ENCODE measurements around the gene BMP2K.

The BMP2K gene

DNA sequence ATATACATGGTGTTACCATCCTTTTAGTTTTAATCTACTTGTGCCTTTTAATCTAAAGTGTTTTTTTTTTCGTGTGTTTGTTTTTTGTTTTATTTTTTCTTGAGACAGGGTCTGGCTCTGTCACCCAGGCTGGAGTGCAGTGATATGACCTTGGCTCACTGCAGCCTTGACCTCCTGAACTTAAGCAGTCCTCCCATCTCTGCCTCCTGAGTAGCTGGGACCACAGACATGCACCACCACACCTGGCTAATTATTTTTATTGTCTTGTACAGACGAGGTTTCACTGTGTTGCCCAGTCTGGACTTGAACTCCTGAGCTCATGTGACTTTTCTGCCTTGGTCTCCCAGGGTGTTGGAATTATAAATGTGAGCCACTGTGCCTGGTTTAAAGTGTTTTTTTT lies 33.1 kb downstream of the BMP2K start:
- H3K27ac ChIP-seq = no peak overlapping the region
- no peaks in the 10 kb centered on the region for H3K9me3 ChIP-seq (ENCODE audit: severe bottlenecking)

DNA sequence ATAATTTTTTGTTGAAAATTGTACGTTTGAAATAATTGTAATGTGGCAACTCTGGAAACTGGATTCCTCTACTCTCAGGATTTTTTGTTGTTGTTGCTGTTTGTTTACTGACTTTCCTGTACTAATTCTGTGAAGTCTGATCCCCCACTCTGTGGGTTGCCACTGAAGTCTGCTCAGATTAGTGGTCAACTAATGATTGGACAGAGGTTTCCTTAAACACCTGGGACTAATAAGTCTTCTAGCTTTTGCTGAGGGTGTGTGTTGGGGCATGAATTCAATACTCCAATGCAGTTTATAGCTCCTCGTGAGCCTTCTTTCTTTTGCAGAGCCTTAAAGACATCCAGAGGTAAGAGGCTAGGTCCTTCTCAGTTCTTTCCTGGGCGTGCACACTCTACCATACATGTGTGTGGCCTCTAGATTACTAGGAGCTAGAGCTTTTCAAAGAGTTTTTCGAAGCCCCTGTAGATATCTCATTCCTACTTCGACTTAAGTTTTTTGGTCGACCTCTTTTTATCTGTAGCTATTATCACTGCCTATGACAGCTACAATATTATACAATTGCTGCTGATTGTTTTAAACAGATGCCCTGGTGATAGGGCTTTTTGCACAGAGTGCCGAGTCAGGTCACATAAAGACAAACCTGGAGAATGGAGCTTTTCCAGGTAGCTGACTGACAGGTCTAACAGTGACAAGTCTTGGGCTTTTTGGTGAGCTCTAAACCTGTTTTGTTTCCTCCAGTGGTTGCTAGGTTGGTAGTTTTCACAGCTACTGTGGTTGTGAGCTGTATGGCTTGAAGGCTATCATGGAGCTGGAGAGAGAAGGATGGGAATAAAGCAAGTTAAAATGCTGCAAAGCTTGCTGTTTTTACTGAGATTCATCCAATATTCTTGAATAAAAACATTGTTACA lies 34.0 kb downstream of the BMP2K start:
- Histone ChIP-seq H3K27ac (no peak overlapping the region), H3K4me3 (ENCODE audit: low read depth, low read length) (no peak overlapping the region), H3K27me3 (ENCODE audit: insufficient read depth, low read depth, severe bottlenecking) (no peaks in the 10 kb centered on the region), H3K36me3 (no peaks in the 10 kb centered on the region), H3K9me3 (ENCODE audit: severe bottlenecking) (no peaks in the 10 kb centered on the region)
- DNase-seq = no peak
- TF ChIP-seq, protein P1, sequence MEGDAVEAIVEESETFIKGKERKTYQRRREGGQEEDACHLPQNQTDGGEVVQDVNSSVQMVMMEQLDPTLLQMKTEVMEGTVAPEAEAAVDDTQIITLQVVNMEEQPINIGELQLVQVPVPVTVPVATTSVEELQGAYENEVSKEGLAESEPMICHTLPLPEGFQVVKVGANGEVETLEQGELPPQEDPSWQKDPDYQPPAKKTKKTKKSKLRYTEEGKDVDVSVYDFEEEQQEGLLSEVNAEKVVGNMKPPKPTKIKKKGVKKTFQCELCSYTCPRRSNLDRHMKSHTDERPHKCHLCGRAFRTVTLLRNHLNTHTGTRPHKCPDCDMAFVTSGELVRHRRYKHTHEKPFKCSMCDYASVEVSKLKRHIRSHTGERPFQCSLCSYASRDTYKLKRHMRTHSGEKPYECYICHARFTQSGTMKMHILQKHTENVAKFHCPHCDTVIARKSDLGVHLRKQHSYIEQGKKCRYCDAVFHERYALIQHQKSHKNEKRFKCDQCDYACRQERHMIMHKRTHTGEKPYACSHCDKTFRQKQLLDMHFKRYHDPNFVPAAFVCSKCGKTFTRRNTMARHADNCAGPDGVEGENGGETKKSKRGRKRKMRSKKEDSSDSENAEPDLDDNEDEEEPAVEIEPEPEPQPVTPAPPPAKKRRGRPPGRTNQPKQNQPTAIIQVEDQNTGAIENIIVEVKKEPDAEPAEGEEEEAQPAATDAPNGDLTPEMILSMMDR (IDR thresholded peaks at IDR 0.05; ENCODE audit: low read depth, low read length) = no peak

More for the DNA sequence above, 33.1 kb downstream of the BMP2K start:
- H3K27me3 ChIP-seq (ENCODE audit: insufficient read depth, low read depth, severe bottlenecking) = no peaks in the 10 kb centered on the region
- DNase-seq = no peak
- H3K4me3 ChIP-seq (ENCODE audit: low read depth, low read length) = no peak overlapping the region
- H3K36me3 ChIP-seq = no peaks in the 10 kb centered on the region
- TF ChIP-seq, protein P1 (IDR thresholded peaks at IDR 0.05; ENCODE audit: low read depth, low read length) = no peak

DNA sequence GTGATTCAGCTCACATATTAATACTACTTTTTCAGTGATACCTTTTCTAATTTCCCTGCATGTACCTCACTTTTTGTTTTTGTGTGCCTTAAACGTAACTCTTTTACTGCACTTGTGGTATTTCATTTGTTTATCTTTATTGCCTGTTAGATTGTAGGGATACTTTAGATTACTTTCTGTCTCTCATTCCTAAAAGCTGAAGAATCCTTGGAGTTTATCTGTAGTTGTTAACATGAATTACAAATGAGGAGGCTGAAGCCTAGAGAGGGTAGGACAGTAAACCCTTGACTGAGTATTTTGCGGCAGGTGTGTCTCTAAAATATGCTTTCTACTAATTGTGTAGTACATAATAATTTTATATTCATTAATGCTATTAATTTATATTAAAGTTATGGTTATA lies 34.9 kb downstream of the BMP2K start:
- no peak for DNase-seq
- Histone ChIP-seq H3K27ac (no peak overlapping the region), H3K36me3 (no peaks in the 10 kb centered on the region), H3K4me3 (ENCODE audit: low read depth, low read length) (no peak overlapping the region), H3K9me3 (ENCODE audit: severe bottlenecking) (no peaks in the 10 kb centered on the region), H3K27me3 (ENCODE audit: insufficient read depth, low read depth, severe bottlenecking) (no peaks in the 10 kb centered on the region)
- TF ChIP-seq, protein P1 (IDR thresholded peaks at IDR 0.05; ENCODE audit: low read depth, low read length) = no peak

DNA sequence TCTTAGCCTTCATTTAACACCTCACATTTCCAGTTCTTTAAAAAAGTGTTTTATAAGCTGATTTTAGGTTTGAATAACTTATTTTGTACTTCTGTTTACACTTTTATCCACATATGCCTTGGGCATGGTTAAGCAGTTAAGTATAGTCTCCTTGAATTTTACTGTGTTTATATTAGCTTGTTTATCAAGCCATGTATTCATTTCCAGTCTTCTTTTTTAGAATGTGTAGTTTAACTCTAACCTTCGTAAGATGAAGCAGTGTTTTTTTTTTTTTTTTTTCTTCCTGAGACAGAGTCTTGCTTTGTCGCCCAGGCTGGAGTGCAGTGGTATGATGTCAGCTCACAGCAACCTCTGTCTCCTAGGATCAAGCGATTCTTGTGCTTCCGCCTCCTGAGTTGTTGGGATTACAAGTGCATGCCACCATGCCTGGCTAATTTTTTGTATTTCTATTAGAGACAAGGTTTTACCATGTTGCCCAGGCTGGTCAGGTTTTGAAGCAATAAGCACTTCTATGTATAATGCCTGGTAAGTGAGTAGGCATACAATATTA lies 42.5 kb downstream of the BMP2K start:
- no peaks in the 10 kb centered on the region for H3K36me3 ChIP-seq
- DNase-seq = no peak
- TF ChIP-seq, protein P1 (IDR thresholded peaks at IDR 0.05; ENCODE audit: low read depth, low read length) = no peak
- no peaks in the 10 kb centered on the region for H3K9me3 ChIP-seq (ENCODE audit: severe bottlenecking)
- no peaks in the 10 kb centered on the region for H3K27me3 ChIP-seq (ENCODE audit: insufficient read depth, low read depth, severe bottlenecking)
- H3K4me3 ChIP-seq (ENCODE audit: low read depth, low read length) = no peak overlapping the region
- no peak overlapping the region for H3K27ac ChIP-seq

DNA sequence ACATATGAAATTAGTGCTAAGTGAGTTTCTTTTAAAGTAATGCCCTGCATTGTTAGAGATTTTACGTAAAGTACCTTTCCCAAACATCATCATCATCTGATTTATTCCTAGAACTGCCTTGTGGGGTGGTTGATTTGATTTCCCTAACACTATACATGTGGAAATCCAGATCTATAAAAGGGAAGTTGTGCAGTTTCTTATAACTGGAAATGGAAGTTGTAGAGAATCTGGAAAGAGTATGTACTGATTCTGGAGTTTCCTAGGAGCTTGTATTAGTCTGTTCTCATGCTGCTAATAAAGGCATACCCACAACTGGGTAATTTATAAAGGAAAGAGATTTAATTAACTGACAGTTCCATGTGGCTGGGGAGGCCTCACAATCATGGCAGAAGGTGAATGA lies 47.9 kb downstream of the BMP2K start:
- TF ChIP-seq, protein P1 (IDR thresholded peaks at IDR 0.05; ENCODE audit: low read depth, low read length) = no peak
- Histone ChIP-seq H3K36me3 (no peaks in the 10 kb centered on the region), H3K4me3 (ENCODE audit: low read depth, low read length) (no peak overlapping the region), H3K9me3 (ENCODE audit: severe bottlenecking) (no peaks in the 10 kb centered on the region), H3K27ac (no peak overlapping the region), H3K27me3 (ENCODE audit: insufficient read depth, low read depth, severe bottlenecking) (no peaks in the 10 kb centered on the region)
- no peak for DNase-seq
